ENCODE results near the gene TP53I13. TPM values are rescaled to one million over a fixed set of nuclear protein-coding genes. Genes with fewer than 3 reads are reported as not detected.
A peak's percentile ranks its signal among the peaks of the same experiment; 100 is the strongest.

The TP53I13 gene
- total and polyA plus RNA-seq, 2 of the 13 experiments (the other 11 are each of a cell fraction or from before 2014, with no cell fraction given) = 16.9 to 25.7 TPM

- TF ChIP-seq ZNF432 (CRISPR knock-in tag; IDR thresholded peaks at IDR 0.05; ENCODE audit: borderline replicate concordance) (no peak), MYNN (CRISPR knock-in tag; IDR thresholded peaks at IDR 0.05; ENCODE audit: low read depth) (no peak), SRSF4 (IDR thresholded peaks at IDR 0.05; ENCODE audit: low read depth, low read length, poor library complexity, severe bottlenecking) (no peak), ZNF142 (CRISPR knock-in tag; IDR thresholded peaks at IDR 0.05) (no peak; the same call in 1 of the 2 replicates), HOMEZ (CRISPR knock-in tag; IDR thresholded peaks at IDR 0.05; ENCODE audit: low read depth) (no peak), TFAP4 (IDR thresholded peaks at IDR 0.05; ENCODE audit: borderline replicate concordance, low read depth) (no peak), NKX3-1 (CRISPR knock-in tag; IDR thresholded peaks at IDR 0.05) (0 out of 2 replicates have a peak, but pooled peaks have one; percentile 59), RFXAP (CRISPR knock-in tag; IDR thresholded peaks at IDR 0.05; ENCODE audit: borderline replicate concordance) (peak; percentile 36; the same call in 1 of the 2 replicates), SIX1 (CRISPR knock-in tag; IDR thresholded peaks at IDR 0.05; ENCODE audit: borderline replicate concordance) (no peak), ZNF557 (CRISPR knock-in tag; IDR thresholded peaks at IDR 0.05) (no peak), ZBTB44 (CRISPR knock-in tag; IDR thresholded peaks at IDR 0.05) (no peak), KLF15 (CRISPR knock-in tag; IDR thresholded peaks at IDR 0.05; ENCODE audit: borderline replicate concordance) (no peak), ZNF207 (IDR thresholded peaks at IDR 0.05; ENCODE audit: borderline replicate concordance) (no peak), FOXO4 (CRISPR knock-in tag; conservative IDR thresholded peaks at IDR 0.05) (0 out of 2 replicates have a peak, but pooled peaks have one; percentile 62), LBX2 (CRISPR knock-in tag; IDR thresholded peaks at IDR 0.05; ENCODE audit: borderline replicate concordance) (0 out of 2 replicates have a peak, but pooled peaks have one; percentile 19)
These were observed at the start of gene TP53I13 (continued) for GRCh38 chr17:29568331-29569244.

All from HepG2 (cell line).